Measurements from ENCODE around the gene LRIG2.

The LRIG2 gene

GRCh38 chr1:113168946-113169345 is 95.9 kb downstream of the LRIG2 start:
- no peak for DNase-seq (ENCODE audit: low read depth)

- no peak for DNase-seq (ENCODE audit: low read depth)
These were observed 96.6 kb downstream of the LRIG2 start for GRCh38 chr1:113169591-113169990.

GRCh38 chr1:113170519-113170918 is 97.5 kb downstream of the LRIG2 start:
- DNase-seq (ENCODE audit: low read depth): no peak

- DNase-seq (ENCODE audit: low read depth): no peak
These were observed 105.1 kb downstream of the LRIG2 start for GRCh38 chr1:113178106-113178505.

- no peak for DNase-seq (ENCODE audit: low read depth)
These were observed 105.5 kb downstream of the LRIG2 start for GRCh38 chr1:113178522-113178921.

Data from fibroblast of the conjunctiva (primary cell).